ENCODE results near the gene NEGR1. TPM values are rescaled to one million over a fixed set of nuclear protein-coding genes. Genes with fewer than 3 reads are reported as not detected.

The NEGR1 gene
- total and polyA plus RNA-seq, 4 donors, result 0.86 to 7.3 (median 2.5) TPM

GRCh38 chr1:71630073-71630472 is 652.3 kb downstream of the NEGR1 start:
- Histone ChIP-seq H3K4me3 (no peak overlapping the region), H3K27ac (ENCODE audit: low read depth in 1 of 2, low read length in 1 of 2) (no peak overlapping the region), H3K36me3 (ENCODE audit: control insufficient read depth in 4 of 4, insufficient read depth in 4 of 4, low read length in 4 of 4) (no peaks in the 10 kb centered on the region), H3K9me3 (ENCODE audit: control insufficient read depth in 4 of 4, insufficient read depth in 3 of 4, low read length in 3 of 4) (no peaks in the 10 kb centered on the region), H3K9ac (ENCODE audit: insufficient read depth in 1 of 2, low read length in 2 of 2) (no peak overlapping the region), H3K27me3 (ENCODE audit: control insufficient read depth in 3 of 3, insufficient read depth in 3 of 3, low read length in 2 of 3) (no peaks in the 10 kb centered on the region), H3K4me1 (ENCODE audit: control insufficient read depth in 5 of 5, insufficient read depth in 5 of 5, low read length in 5 of 5) (no peaks in the 10 kb centered on the region)
- ATAC-seq (ENCODE audit: insufficient read depth, low FRiP score) (no peak), DNase-seq (no peak)
- WGBS, 2 donors, result 80 to 92% methylated on average over 1 of the region's 1 CpG
- no peak for TF ChIP-seq CTCF (IDR thresholded peaks at IDR 0.05; ENCODE audit: control extremely low read depth, extremely low read depth)

GRCh38 chr1:71625004-71625403 is 657.3 kb downstream of the NEGR1 start:
- H3K4me3 ChIP-seq, result no peak overlapping the region
- ATAC-seq (ENCODE audit: insufficient read depth, low FRiP score), result no peak
- TF ChIP-seq CTCF (IDR thresholded peaks at IDR 0.05; ENCODE audit: control extremely low read depth, extremely low read depth), result no peak

GRCh38 chr1:71623888-71624287 is 658.5 kb downstream of the NEGR1 start:
- DNase-seq (no peak), ATAC-seq (ENCODE audit: insufficient read depth, low FRiP score) (no peak)
- H3K4me1 ChIP-seq (ENCODE audit: control insufficient read depth in 5 of 5, insufficient read depth in 5 of 5, low read length in 5 of 5), result no peaks in the 10 kb centered on the region
- H3K4me3 ChIP-seq, result no peak overlapping the region
- WGBS, 2 donors, result 83 to 90% methylated on average over 1 of the region's 1 CpG
- TF ChIP-seq CTCF (IDR thresholded peaks at IDR 0.05; ENCODE audit: control extremely low read depth, extremely low read depth), result no peak
- no peak overlapping the region for H3K9ac ChIP-seq (ENCODE audit: insufficient read depth in 1 of 2, low read length in 2 of 2)
- no peaks in the 10 kb centered on the region for H3K9me3 ChIP-seq (ENCODE audit: control insufficient read depth in 4 of 4, insufficient read depth in 3 of 4, low read length in 3 of 4)
- no peaks in the 10 kb centered on the region for H3K36me3 ChIP-seq (ENCODE audit: control insufficient read depth in 4 of 4, insufficient read depth in 4 of 4, low read length in 4 of 4)
- H3K27me3 ChIP-seq (ENCODE audit: control insufficient read depth in 3 of 3, insufficient read depth in 3 of 3, low read length in 2 of 3), result no peaks in the 10 kb centered on the region
- no peak overlapping the region for H3K27ac ChIP-seq (ENCODE audit: low read depth in 1 of 2, low read length in 1 of 2)

More at GRCh38 chr1:71625004-71625403, 657.3 kb downstream of the NEGR1 start:
- Histone ChIP-seq H3K9ac (ENCODE audit: insufficient read depth in 1 of 2, low read length in 2 of 2) (no peak overlapping the region), H3K27me3 (ENCODE audit: control insufficient read depth in 3 of 3, insufficient read depth in 3 of 3, low read length in 2 of 3) (no peaks in the 10 kb centered on the region), H3K36me3 (ENCODE audit: control insufficient read depth in 4 of 4, insufficient read depth in 4 of 4, low read length in 4 of 4) (no peaks in the 10 kb centered on the region), H3K27ac (ENCODE audit: low read depth in 1 of 2, low read length in 1 of 2) (no peak overlapping the region), H3K4me1 (ENCODE audit: control insufficient read depth in 5 of 5, insufficient read depth in 5 of 5, low read length in 5 of 5) (no peaks in the 10 kb centered on the region), H3K9me3 (ENCODE audit: control insufficient read depth in 4 of 4, insufficient read depth in 3 of 4, low read length in 3 of 4) (no peaks in the 10 kb centered on the region)
- DNase-seq, result no peak

- H3K4me1 ChIP-seq (ENCODE audit: control insufficient read depth in 5 of 5, insufficient read depth in 5 of 5, low read length in 5 of 5), result no peaks in the 10 kb centered on the region
- H3K36me3 ChIP-seq (ENCODE audit: control insufficient read depth in 4 of 4, insufficient read depth in 4 of 4, low read length in 4 of 4), result no peaks in the 10 kb centered on the region
- H3K4me3 ChIP-seq, result no peak overlapping the region
- H3K27me3 ChIP-seq (ENCODE audit: control insufficient read depth in 3 of 3, insufficient read depth in 3 of 3, low read length in 2 of 3), result no peaks in the 10 kb centered on the region
- H3K9ac ChIP-seq (ENCODE audit: insufficient read depth in 1 of 2, low read length in 2 of 2), result no peak overlapping the region
- no peak for TF ChIP-seq CTCF (IDR thresholded peaks at IDR 0.05; ENCODE audit: control extremely low read depth, extremely low read depth)
- no peak for ATAC-seq (ENCODE audit: insufficient read depth, low FRiP score)
- H3K9me3 ChIP-seq (ENCODE audit: control insufficient read depth in 4 of 4, insufficient read depth in 3 of 4, low read length in 3 of 4), result no peaks in the 10 kb centered on the region
- WGBS, 2 donors, result 84 to 89% methylated on average over 1 of the region's 1 CpG
- no peak overlapping the region for H3K27ac ChIP-seq (ENCODE audit: low read depth in 1 of 2, low read length in 1 of 2)
- no peak for DNase-seq
These were observed 660.6 kb downstream of the NEGR1 start for GRCh38 chr1:71621785-71622184.

All from lung (tissue), 12 donors.